Heart left ventricle (tissue), 16 donors: ENCODE measurements around the gene CABYR. TPM values are rescaled to one million over a fixed set of nuclear protein-coding genes. Genes with fewer than 3 reads are reported as not detected.
"Not testable (repeated sequence)": the region's sequence is repeated elsewhere in the genome, so short reads cannot be mapped to it uniquely, and the experiment has no call there.

Experiments
- ATAC-seq, 4 donors: fragments of 200-7000 bp; cut with Tn5 transposase; one replicate each; pipeline ENCODE4 v1.9.1; 2020 to 2022; ENCODE audit warnings: moderate library complexity in 4 of 4, mild to moderate bottlenecking in 3 of 4, moderate number of reproducible peaks in 1 of 4
- DNase-seq, 5 donors: peaks; one replicate each; pipeline ENCODE4 v3.0.0-alpha.2; 2020
- H3K27ac ChIP-seq, 12 donors: fragments of 200-600 bp; sonication (generic) in 4 of 12; one replicate each; pipeline versions ENCODE4 v1.5.0 to v1.8.0; 2016 to 2022; ENCODE audit warnings: mild to moderate bottlenecking in 2 of 12
- H3K27me3 ChIP-seq, 9 donors: fragments of 200-600 bp; sonication (generic) in 2 of 9; one replicate each; pipeline versions ENCODE4 v1.5.1 to v1.8.0; 2016 to 2022; ENCODE audit warnings: mild to moderate bottlenecking in 3 of 9
- H3K36me3 ChIP-seq, 9 donors: fragments of 200-600 bp; sonication (generic) in 2 of 9; one replicate each; pipeline versions ENCODE4 v1.5.0 to v1.8.0; 2018 to 2022; ENCODE audit warnings: mild to moderate bottlenecking in 2 of 9
- H3K4me1 ChIP-seq, 12 donors: fragments of 200-600 bp; sonication (generic) in 4 of 12; one replicate each; pipeline versions ENCODE4 v1.5.0 to v1.8.0; 2016 to 2022; ENCODE audit warnings: mild to moderate bottlenecking in 3 of 12
- H3K4me3 ChIP-seq, 12 donors: fragments of 200-600 bp; sonication (generic) in 4 of 12; one replicate each; pipeline versions ENCODE4 v1.5.0 to v1.8.0; 2017 to 2022; ENCODE audit warnings: mild to moderate bottlenecking in 9 of 12, moderate library complexity in 4 of 12
- H3K9me3 ChIP-seq, 12 donors: fragments of 200-600 bp; sonication (generic) in 4 of 12; one replicate each; pipeline versions ENCODE4 v1.5.0 to v1.8.0; 2016 to 2022; ENCODE audit warnings: mild to moderate bottlenecking in 1 of 12
- POLR2A ChIP-seq, 2 donors: fragments of 450-650 bp; IDR thresholded peaks; one replicate each; pipeline ENCODE4 v1.6.1; 2017; ENCODE audit warnings: antibody characterized with exemption in 2 of 2, mild to moderate bottlenecking in 2 of 2, moderate library complexity in 2 of 2
- WGBS, 4 donors: extraction: QIAGEN DNeasy Blood & Tissue Kit in 2 of 4; methylation state at CpG; one replicate each; pipeline versions ENCODE4 v1.1.5 to v1.1.7; 2013 to 2018; 5-methylcytosine and 5-hydroxymethylcytosine counted together
- intact Hi-C, 10 donors: fragments of 100-400 bp; cut with DNase I; formaldehyde crosslinking; loops; one replicate each; pipeline versions ENCODE4 v1.11.1 to v1.14.2; 2022
- polyA plus RNA-seq, 2 donors: library from polyadenylated mRNA; stranded (reverse); fragments of 200-250 nt; gene quantifications; one replicate each; pipeline ENCODE4 v1.2.3, GENCODE V29; 2013
- total RNA-seq, 9 donors: library from RNA; depleted of rRNA in 2 of 9; stranded (reverse); fragments of >200 nt in 2 of 9; fragmentation: NEBNext Ultra II Directional in 3 of 9; extraction: Animal tissue kit (Norgen Biotek cat#: 25700) in 3 of 9; gene quantifications; one replicate each; pipeline versions ENCODE4 v1.1.0 to v1.2.4, GENCODE V29; 2016 to 2023
- TF ChIP-seq, protein P1 (sequence below), 12 donors: fragments of 200-600 bp; sonication (generic) in 4 of 12; IDR thresholded peaks; one replicate each; pipeline versions ENCODE4 v1.5.0 to v1.8.0; 2018 to 2022; ENCODE audit warnings: antibody characterized with exemption in 12 of 12, mild to moderate bottlenecking in 5 of 12
- donor health status: ischemic (EF 13 %, LVEDD 7.1; RV severe dilation, severe dysfunction).
- donor health status: healthy with polysubstance abuse.
- donor health status: DM: no; HTN: yes; CAD: no.
- donor health status: DM: no; HTN: no; CAD: no.
- donor health status: ischemic (EF 25% LVEDD 6.9; RV normal size, moderate dysfunction).
- donor health status: ischemic (EF 25% LVEDD 5.7; RV mildly dilated, moderate dysfunction).
- donor health status: healthy.
- donor health status: DM: yes; HTN: yes; CAD: no.
- donor health status: ischemic (EF 35%, LVEDD 5.7; RV mildly dilated, moderate dysfunction).
- donor health status: nonischemic (EF 11% LVEDD 7.7; RV severe dilation, severe dysfunction).
- donor health status: DM: yes; HTN: yes; CAD: no.
- donor health status: PGD.
- donor health status: ischemic (EF 29% LVEDD 5.4; RV normal size, mild dysfunction).
- donor health status: nonischemic (EF 23%, LVEDD 6.1; RV moderate dilation, normal function).

The CABYR gene
- total and polyA plus RNA-seq, 11 donors: 0.10 to 1.0 (median 0.61) TPM; not detected in 4

DNA sequence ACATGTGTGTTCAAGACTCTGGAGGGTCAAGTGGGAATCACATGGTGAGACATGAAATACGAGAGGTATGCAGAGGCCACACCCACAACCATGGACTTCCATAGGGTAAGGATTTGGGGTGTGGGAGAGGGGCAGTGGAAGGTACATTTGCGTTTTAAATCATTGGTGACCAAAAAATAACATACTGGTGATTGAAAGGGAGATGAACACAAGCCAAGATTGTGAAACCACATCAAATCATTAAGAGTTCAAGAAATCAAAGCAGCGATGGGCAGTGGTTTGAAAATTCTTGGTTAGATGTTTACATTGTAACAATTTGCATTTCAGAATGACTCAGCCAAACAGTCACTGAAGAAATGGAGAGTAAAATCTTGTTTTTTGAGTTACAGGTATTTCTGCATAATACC is 1.9 kb upstream of the CABYR start:
- intact Hi-C loops: no loop called here
- H3K4me3 ChIP-seq: no peak overlapping the region
- 85 to 87% (median 86%) methylated on average over 3 of the region's 3 CpGs for WGBS, 4 donors
- peaks cover 0 to 16% (median 1%) of the 10 kb centered on the region in 12 donors for H3K4me1 ChIP-seq
- peaks cover 0 to 8% (median 0%) of the 10 kb centered on the region in 9 donors for H3K27me3 ChIP-seq
- no peak overlapping the region for H3K27ac ChIP-seq
- no peak for TF ChIP-seq POLR2A (IDR thresholded peaks at IDR 0.05)
- TF ChIP-seq, protein P1, sequence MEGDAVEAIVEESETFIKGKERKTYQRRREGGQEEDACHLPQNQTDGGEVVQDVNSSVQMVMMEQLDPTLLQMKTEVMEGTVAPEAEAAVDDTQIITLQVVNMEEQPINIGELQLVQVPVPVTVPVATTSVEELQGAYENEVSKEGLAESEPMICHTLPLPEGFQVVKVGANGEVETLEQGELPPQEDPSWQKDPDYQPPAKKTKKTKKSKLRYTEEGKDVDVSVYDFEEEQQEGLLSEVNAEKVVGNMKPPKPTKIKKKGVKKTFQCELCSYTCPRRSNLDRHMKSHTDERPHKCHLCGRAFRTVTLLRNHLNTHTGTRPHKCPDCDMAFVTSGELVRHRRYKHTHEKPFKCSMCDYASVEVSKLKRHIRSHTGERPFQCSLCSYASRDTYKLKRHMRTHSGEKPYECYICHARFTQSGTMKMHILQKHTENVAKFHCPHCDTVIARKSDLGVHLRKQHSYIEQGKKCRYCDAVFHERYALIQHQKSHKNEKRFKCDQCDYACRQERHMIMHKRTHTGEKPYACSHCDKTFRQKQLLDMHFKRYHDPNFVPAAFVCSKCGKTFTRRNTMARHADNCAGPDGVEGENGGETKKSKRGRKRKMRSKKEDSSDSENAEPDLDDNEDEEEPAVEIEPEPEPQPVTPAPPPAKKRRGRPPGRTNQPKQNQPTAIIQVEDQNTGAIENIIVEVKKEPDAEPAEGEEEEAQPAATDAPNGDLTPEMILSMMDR (IDR thresholded peaks at IDR 0.05): no peak
- DNase-seq (no peak), ATAC-seq (no peak)
- peaks cover 0 to 16% (median 0%) of the 10 kb centered on the region in 9 donors for H3K36me3 ChIP-seq
- no peaks in the 10 kb centered on the region for H3K9me3 ChIP-seq

DNA sequence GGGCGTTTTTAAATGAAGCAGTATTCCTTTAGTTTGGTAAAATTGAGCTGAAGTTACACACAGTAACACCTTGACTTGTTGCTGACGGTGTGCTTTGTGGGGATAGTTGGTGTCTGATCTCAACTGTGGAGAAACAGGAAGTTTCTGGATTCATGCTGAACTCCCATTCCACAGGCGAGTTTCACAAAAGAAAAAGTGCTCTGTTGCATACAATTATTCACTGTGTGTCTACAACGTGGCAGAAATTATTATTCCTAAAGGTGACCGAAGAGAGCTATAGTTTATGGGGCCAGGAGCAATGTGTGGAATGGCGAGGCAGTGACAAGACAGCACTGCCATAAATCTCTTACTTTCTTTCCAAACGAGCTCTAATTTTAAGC is 463 bp upstream of the CABYR start:
- TF ChIP-seq, protein P1 (IDR thresholded peaks at IDR 0.05): no peak
- TF ChIP-seq POLR2A (IDR thresholded peaks at IDR 0.05): no peak
- Histone ChIP-seq H3K36me3 (peaks cover 0 to 2% (median 0%) of the 10 kb centered on the region in 9 donors), H3K4me1 (peaks cover 0 to 16% (median 1%) of the 10 kb centered on the region in 12 donors), H3K27me3 (peaks cover 0 to 8% (median 0%) of the 10 kb centered on the region in 9 donors), H3K4me3 (peak overlapping the region; percentile 12 to 68 (median 57)), H3K27ac (peak overlapping the region in 2 of 12 donors; percentile 1 to 15), H3K9me3 (no peaks in the 10 kb centered on the region)
- intact Hi-C loops: no loop called here
- 43 to 46% (median 45%) methylated on average over 7 of the region's 7 CpGs for WGBS, 4 donors
- DNase-seq: no peak
- peak in 2 of 4 donors; percentile 7 to 14 for ATAC-seq

DNA sequence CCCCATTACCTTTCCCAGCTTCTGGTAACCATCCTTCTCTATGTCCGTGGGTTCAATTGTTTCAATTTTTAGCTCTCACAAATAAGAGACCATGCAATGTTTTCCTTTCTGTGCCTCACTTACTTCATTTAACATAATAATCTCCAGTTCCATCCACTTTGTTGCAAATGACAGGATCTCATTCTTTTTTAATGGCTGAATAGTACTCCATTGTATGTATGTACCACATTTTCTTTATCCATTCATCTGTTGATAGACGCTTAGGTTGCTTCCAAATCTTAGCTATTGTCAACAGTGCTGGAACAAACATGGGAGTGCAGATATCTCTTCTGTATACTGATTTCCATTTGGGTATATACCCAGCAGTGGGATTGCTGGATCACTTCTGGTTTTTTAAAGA is 1.8 kb downstream of the CABYR start:
- Histone ChIP-seq H3K27ac (no peak overlapping the region), H3K27me3 (peaks cover 0 to 8% (median 0%) of the 10 kb centered on the region in 9 donors), H3K36me3 (no peaks in the 10 kb centered on the region), H3K4me1 (peaks cover 0 to 16% (median 1%) of the 10 kb centered on the region in 12 donors), H3K9me3 (no peaks in the 10 kb centered on the region), H3K4me3 (no peak overlapping the region)
- TF ChIP-seq POLR2A (IDR thresholded peaks at IDR 0.05): no peak
- TF ChIP-seq, protein P1 (IDR thresholded peaks at IDR 0.05): no peak
- 94 to 97% (median 97%) methylated on average over 2 of the region's 2 CpGs for WGBS, 4 donors
- intact Hi-C loops: no loop called here
- ATAC-seq (no peak), DNase-seq (no peak)

DNA sequence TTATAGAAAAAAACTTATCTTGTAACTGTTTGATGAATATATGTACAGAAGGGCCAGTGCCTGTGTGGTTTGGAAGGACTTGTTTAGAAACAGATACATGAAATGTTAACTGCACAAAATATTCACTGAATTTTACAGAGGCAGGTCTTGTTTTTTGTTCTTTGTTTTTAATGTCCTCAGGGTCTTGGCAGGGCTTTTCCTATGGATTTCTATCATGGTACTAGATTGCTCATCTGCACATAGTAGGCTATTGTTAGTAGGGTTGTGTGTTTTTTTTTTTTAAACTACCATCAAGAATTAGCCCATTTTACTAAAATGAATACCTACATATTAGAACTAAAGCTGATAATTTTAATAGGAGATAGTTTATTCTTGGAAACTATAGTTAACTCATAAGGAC is 3.5 kb downstream of the CABYR start:
- intact Hi-C loops: no loop called here
- DNase-seq: no peak
- H3K27me3 ChIP-seq: peaks cover 0 to 8% (median 0%) of the 10 kb centered on the region in 9 donors
- H3K4me1 ChIP-seq: peaks cover 0 to 16% (median 1%) of the 10 kb centered on the region in 12 donors
- no peak for ATAC-seq
- peaks cover 0 to 2% (median 0%) of the 10 kb centered on the region in 9 donors for H3K36me3 ChIP-seq
- no peak for TF ChIP-seq POLR2A (IDR thresholded peaks at IDR 0.05)
- TF ChIP-seq, protein P1 (IDR thresholded peaks at IDR 0.05): no peak
- H3K9me3 ChIP-seq: no peaks in the 10 kb centered on the region
- no peak overlapping the region for H3K27ac ChIP-seq
- no peak overlapping the region for H3K4me3 ChIP-seq

DNA sequence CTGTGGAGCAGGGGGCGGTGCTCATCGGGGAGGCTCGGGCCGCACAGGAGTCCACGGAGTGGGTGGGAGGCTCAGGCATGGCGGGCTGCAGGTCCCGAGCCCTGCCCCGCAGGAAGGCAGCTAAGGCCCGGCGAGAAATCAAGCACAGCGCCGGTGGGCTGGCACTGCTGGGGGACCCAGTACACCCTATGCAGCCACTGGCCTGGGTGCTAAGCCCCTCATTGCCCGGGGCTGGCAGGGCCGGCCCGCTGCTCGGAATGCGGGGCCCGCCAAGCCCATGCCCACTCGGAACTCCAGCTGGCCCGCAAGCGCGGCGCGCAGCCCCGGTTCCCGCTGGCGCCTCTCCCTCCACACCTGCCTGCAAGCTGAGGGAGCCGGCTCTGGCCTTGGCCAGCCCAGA is 10.7 kb downstream of the CABYR start:
- H3K27me3 ChIP-seq, H3K4me3 ChIP-seq, H3K27ac ChIP-seq, intact Hi-C loops, ATAC-seq, H3K9me3 ChIP-seq, DNase-seq, H3K4me1 ChIP-seq: not testable (repeated sequence)
- 96 to 100% (median 97%) methylated on average over 13 to 28 of the region's 28 CpGs; no CpG with 5 or more reads in 1 of the 4 donors for WGBS, 4 donors
- H3K36me3 ChIP-seq: peaks cover 0 to 32% (median 5%) of the 10 kb centered on the region in 9 donors
